ENCODE results near the gene ALOX15.

GRCh38 chr17:4604111-4604644 is 37.3 kb downstream of the ALOX15 start:
- TF ChIP-seq POLR2A (IDR thresholded peaks at IDR 0.05; ENCODE audit: extremely low read depth, insufficient read length) = no peak
- no peak for TF ChIP-seq CTCF (IDR thresholded peaks at IDR 0.05; ENCODE audit: low read depth, low read length)
- no peak for TF ChIP-seq MAX (IDR thresholded peaks at IDR 0.05; ENCODE audit: low read depth, low read length)

Measured in NB4 (cell line).